Suprapubic skin (tissue), 4 donors: ENCODE data around the gene IGFBP3.

Experiments used
- CTCF ChIP-seq, 2 donors: fragments of 200-600 bp in 1 of 2; fragments of 450-650 bp in 1 of 2; sonication (generic) in 1 of 2; IDR thresholded peaks; one replicate each; pipeline ENCODE4 v1.5.1; 2016 to 2019; ENCODE audit warnings: antibody characterized with exemption in 2 of 2, mild to moderate bottlenecking in 1 of 2, moderate library complexity in 1 of 2
- EP300 ChIP-seq: sonication (generic); formaldehyde crosslinking; IDR thresholded peaks from one replicate; pipeline ENCODE4 v1.6.1; 2017; ENCODE audit warnings: antibody characterized with exemption
- POLR2A ChIP-seq, 2 donors: fragments of 450-650 bp; IDR thresholded peaks; one replicate each; pipeline ENCODE4 v1.6.1; 2017; ENCODE audit warnings: antibody characterized with exemption in 2 of 2, mild to moderate bottlenecking in 2 of 2, moderate library complexity in 2 of 2
- POLR2AphosphoS5 ChIP-seq, 3 donors: sonication (generic); formaldehyde crosslinking; IDR thresholded peaks; one replicate each; pipeline ENCODE4 v1.6.1; 2017; ENCODE audit warnings: antibody characterized with exemption in 3 of 3

- TF ChIP-seq CTCF (IDR thresholded peaks at IDR 0.05) (no peak), POLR2A (IDR thresholded peaks at IDR 0.05) (no peak), POLR2AphosphoS5 (IDR thresholded peaks at IDR 0.05) (no peak), EP300 (no peak)
Observed at GRCh38 chr7:45939574-45939973, 18.5 kb upstream of the IGFBP3 start.
